Lung (tissue), 12 donors: Measurements from ENCODE around the gene NTN1. TPM values are rescaled to one million over a fixed set of nuclear protein-coding genes. Genes with fewer than 3 reads are reported as not detected.

Experiments
- ATAC-seq: fragments of 200-7000 bp; cut with Tn5 transposase; one replicate; pipeline ENCODE4 v1.9.1; 2020; ENCODE audit warnings: moderate number of reproducible peaks; ENCODE audit not compliant: insufficient read depth, low FRiP score
- DNase-seq, 3 donors: peaks; one replicate each; pipeline ENCODE4 v3.0.0-alpha.2; 2013 to 2017
- H3K27ac ChIP-seq, 2 donors: one replicate each; pipeline ENCODE4 v1.5.1; 2013; ENCODE audit warnings: mild to moderate bottlenecking in 2 of 2, moderate library complexity in 2 of 2, control low read depth in 1 of 2, inconsistent platforms in 1 of 2, low read depth in 1 of 2, low read length in 1 of 2
- H3K27me3 ChIP-seq, 3 donors: one replicate each; pipeline ENCODE4 v1.5.1; 2013; ENCODE audit warnings: low read length in 2 of 3; ENCODE audit not compliant: control insufficient read depth in 3 of 3, insufficient read depth in 3 of 3
- H3K36me3 ChIP-seq, 4 donors: one replicate each; pipeline ENCODE4 v1.5.1; 2013; ENCODE audit warnings: low read length in 4 of 4, mild to moderate bottlenecking in 1 of 4, moderate library complexity in 1 of 4; ENCODE audit not compliant: control insufficient read depth in 4 of 4, insufficient read depth in 4 of 4
- H3K4me1 ChIP-seq, 5 donors: one replicate each; pipeline ENCODE4 v1.5.1; 2013; ENCODE audit warnings: low read length in 5 of 5, mild to moderate bottlenecking in 2 of 5, moderate library complexity in 1 of 5; ENCODE audit not compliant: control insufficient read depth in 5 of 5, insufficient read depth in 5 of 5
- H3K4me3 ChIP-seq: one replicate; pipeline ENCODE4 v1.5.1; 2013; ENCODE audit warnings: mild to moderate bottlenecking, control low read depth, moderate library complexity
- H3K9ac ChIP-seq, 2 donors: one replicate each; pipeline ENCODE4 v1.5.1; 2013; ENCODE audit warnings: low read length in 2 of 2, control low read depth in 1 of 2; ENCODE audit not compliant: insufficient read depth in 1 of 2
- H3K9me3 ChIP-seq, 4 donors: one replicate each; pipeline ENCODE4 v1.5.1; 2013; ENCODE audit warnings: low read length in 3 of 4, mild to moderate bottlenecking in 1 of 4, moderate library complexity in 1 of 4; ENCODE audit not compliant: control insufficient read depth in 4 of 4, insufficient read depth in 3 of 4
- CTCF ChIP-seq: IDR thresholded peaks from 2 replicates; pipeline ENCODE4 v1.5.1; 2012; ENCODE audit warnings: mild to moderate bottlenecking; ENCODE audit errors: control extremely low read depth, extremely low read depth
- WGBS, 2 donors: extraction: QIAGEN DNeasy Blood & Tissue Kit; methylation state at CpG; one replicate each; pipeline ENCODE4 v1.1.7; 2013; 5-methylcytosine and 5-hydroxymethylcytosine counted together
- polyA plus RNA-seq, 2 donors: library from polyadenylated mRNA; stranded (reverse); fragments of 200-250 nt; gene quantifications; one replicate each; pipeline ENCODE4 v1.2.1, GENCODE V29; 2013
- total RNA-seq, 2 donors: library from RNA; depleted of rRNA in 1 of 2; stranded (reverse); fragments of >200 nt in 1 of 2; gene quantifications; one replicate each; pipeline ENCODE4 v1.2.1, GENCODE V29; 2014 to 2021
- donor health status: control.
- donor health status: control.
- donor health status: Bipolar disorder and iron deficiency.
- donor health status: healthy.
- donor health status: DM: yes; HTN: yes; CAD: no.

The NTN1 gene
- total and polyA plus RNA-seq, 4 donors, result 3.6 to 17.1 (median 7.8) TPM

- TF ChIP-seq CTCF, result no peak
- Histone ChIP-seq H3K27me3 (peaks cover 0 to under 1% (median 0%) of the 10 kb centered on the region in 3 donors), H3K27ac (no peak overlapping the region), H3K36me3 (no peaks in the 10 kb centered on the region), H3K4me3 (no peak overlapping the region), H3K9me3 (peaks cover 0 to 9% (median 4%) of the 10 kb centered on the region in 4 donors), H3K9ac (no peak overlapping the region), H3K4me1 (no peaks in the 10 kb centered on the region)
- WGBS, 2 donors, result 16 to 41% methylated on average over 2 of the region's 2 CpGs
- no peak for DNase-seq
- no peak for ATAC-seq
Measured at GRCh38 chr17:9037736-9038135, 16.4 kb downstream of the NTN1 start.

GRCh38 chr17:9038380-9038779, 17.1 kb downstream of the NTN1 start:
- no peaks in the 10 kb centered on the region for H3K36me3 ChIP-seq
- H3K27me3 ChIP-seq, result no peaks in the 10 kb centered on the region
- H3K4me3 ChIP-seq, result no peak overlapping the region
- H3K9ac ChIP-seq, result no peak overlapping the region
- DNase-seq (no peak), ATAC-seq (no peak)
- 83 to 91% methylated on average over 1 of the region's 1 CpG for WGBS, 2 donors
- peaks cover 0 to 9% (median 4%) of the 10 kb centered on the region in 4 donors for H3K9me3 ChIP-seq
- H3K27ac ChIP-seq, result no peak overlapping the region
- TF ChIP-seq CTCF, result no peak
- no peaks in the 10 kb centered on the region for H3K4me1 ChIP-seq

GRCh38 chr17:9044772-9045463, 23.6 kb downstream of the NTN1 start:
- TF ChIP-seq CTCF, result no peak
- Histone ChIP-seq H3K36me3 (no peaks in the 10 kb centered on the region), H3K9ac (no peak overlapping the region), H3K4me1 (peaks cover 0 to 11% (median 0%) of the 10 kb centered on the region in 5 donors), H3K27me3 (no peaks in the 10 kb centered on the region), H3K9me3 (peaks cover 0 to 6% (median 4%) of the 10 kb centered on the region in 4 donors), H3K4me3 (no peak overlapping the region), H3K27ac (no peak overlapping the region)
- no peak for ATAC-seq
- peak in 1 of 3 donors; percentile 61 for DNase-seq
- 65 to 70% methylated on average over 11 of the region's 11 CpGs for WGBS, 2 donors
